Effector CD4-positive, alpha-beta T cell (primary cell): ENCODE measurements around the gene KRTDAP.

Source experiments
- DNase-seq: peaks from one replicate; pipeline ENCODE4 v3.0.0-alpha.2; 2020

The KRTDAP gene

GRCh38 chr19:35449359-35450043 lies 40.8 kb downstream of the KRTDAP start:
- DNase-seq, result no peak

GRCh38 chr19:35447606-35448469 lies 42.4 kb downstream of the KRTDAP start, which contains the start of gene FFAR2:
FFAR2 (plus strand) TSS chr19:35448257; CDS start chr19:35449715, 1,458 bp downstream.
- no peak for DNase-seq

- DNase-seq, result peak; percentile 14
Observed at GRCh38 chr19:35445826-35446593, 44.3 kb downstream of the KRTDAP start.

- DNase-seq, result no peak
Observed at GRCh38 chr19:35444735-35445134, 45.5 kb downstream of the KRTDAP start.

- no peak for DNase-seq
Observed at GRCh38 chr19:35442091-35442490, 48.2 kb downstream of the KRTDAP start.

GRCh38 chr19:35439921-35440320 lies 50.3 kb downstream of the KRTDAP start:
- no peak for DNase-seq

- DNase-seq, result no peak
Observed at GRCh38 chr19:35438527-35438926, 51.7 kb downstream of the KRTDAP start.

- DNase-seq, result no peak
Observed at GRCh38 chr19:35438096-35438495, 52.2 kb downstream of the KRTDAP start.

GRCh38 chr19:35437406-35437951 lies 52.8 kb downstream of the KRTDAP start:
- no peak for DNase-seq
